GM12873 (cell line): Measurements from ENCODE around the gene SFT2D1.

Experiments
- CTCF ChIP-seq: IDR thresholded peaks from 2 replicates; pipeline ENCODE4 v1.5.1; 2012; ENCODE audit warnings: low read depth, mild to moderate bottlenecking, moderate library complexity, low read length, control low read depth; ENCODE audit not compliant: insufficient read depth; ENCODE audit errors: missing control alignments

The SFT2D1 gene

GRCh38 chr6:166361077-166361429 is 18.7 kb upstream of the SFT2D1 start:
- no peak for TF ChIP-seq CTCF

GRCh38 chr6:166360243-166361076 is 18.1 kb upstream of the SFT2D1 start:
- no peak for TF ChIP-seq CTCF

- no peak for TF ChIP-seq CTCF
Observed at GRCh38 chr6:166355552-166355951, 13.2 kb upstream of the SFT2D1 start.

- no peak for TF ChIP-seq CTCF
Observed at GRCh38 chr6:166354965-166355364, 12.6 kb upstream of the SFT2D1 start.

- no peak for TF ChIP-seq CTCF
Observed at GRCh38 chr6:166354143-166354542, 11.8 kb upstream of the SFT2D1 start.

GRCh38 chr6:166353507-166353906 is 11.2 kb upstream of the SFT2D1 start:
- no peak for TF ChIP-seq CTCF

- TF ChIP-seq CTCF, result no peak
Observed at GRCh38 chr6:166352923-166353322, 10.6 kb upstream of the SFT2D1 start.
